ENCODE results near the gene ITGBL1. TPM values are rescaled to one million over a fixed set of nuclear protein-coding genes. Genes with fewer than 3 reads are reported as not detected.
A peak's percentile ranks its signal among the peaks of the same experiment; 100 is the strongest.

The ITGBL1 gene
- total RNA-seq, 1 experiment from 2014 or later: 37.1 TPM

GRCh38 chr13:101514695-101515275 is 62.3 kb downstream of the ITGBL1 start:
- Histone ChIP-seq H3K9ac (ENCODE audit: low read length) (no peak overlapping the region), H3K9me2 (replicated peaks; ENCODE audit: low read length) (no peaks in the 10 kb centered on the region), H3K27ac (ENCODE audit: low read length) (no peak overlapping the region), H3K36me3 (ENCODE audit: low read depth, low read length) (no peaks in the 10 kb centered on the region), H3F3A (ENCODE audit: low read length, unreplicated experiment) (no peaks in the 10 kb centered on the region), H3K79me2 (ENCODE audit: low read length) (peaks cover 86% of the 10 kb centered on the region), H3K4me2 (ENCODE audit: low read length) (0 out of 2 replicates have a peak overlapping the region, but pooled peaks have one; percentile 9), H3K4me3 (ENCODE audit: low read length) (no peak overlapping the region), H2AFZ (ENCODE audit: low read length) (no peak overlapping the region), H3K27me3 (ENCODE audit: low read length) (no peaks in the 10 kb centered on the region), H4K20me1 (ENCODE audit: low read length) (no peaks in the 10 kb centered on the region), H3K9me3 (ENCODE audit: low read length) (no peaks in the 10 kb centered on the region), H3K4me1 (ENCODE audit: insufficient read depth, low read length) (peaks cover 60% of the 10 kb centered on the region)
- ChIA-PET CTCF (interaction anchor here (0.6 to 0.7 kb wide), 2 partner anchors 216 to 369 kb away, joined by 3 read pairs; no protein-coding TSS in a partner anchor), POLR2A (ENCODE audit: unreplicated experiment) (no interaction called here)
- BruUV-seq (replicated peaks): no TSS peak
- DNase-seq (peak; percentile 75), ATAC-seq (peak; percentile 38)
- no peak for TF ChIP-seq EZH2phosphoT487 (IDR thresholded peaks at IDR 0.05; ENCODE audit: borderline replicate concordance, low read length)
- TF ChIP-seq, protein P1, sequence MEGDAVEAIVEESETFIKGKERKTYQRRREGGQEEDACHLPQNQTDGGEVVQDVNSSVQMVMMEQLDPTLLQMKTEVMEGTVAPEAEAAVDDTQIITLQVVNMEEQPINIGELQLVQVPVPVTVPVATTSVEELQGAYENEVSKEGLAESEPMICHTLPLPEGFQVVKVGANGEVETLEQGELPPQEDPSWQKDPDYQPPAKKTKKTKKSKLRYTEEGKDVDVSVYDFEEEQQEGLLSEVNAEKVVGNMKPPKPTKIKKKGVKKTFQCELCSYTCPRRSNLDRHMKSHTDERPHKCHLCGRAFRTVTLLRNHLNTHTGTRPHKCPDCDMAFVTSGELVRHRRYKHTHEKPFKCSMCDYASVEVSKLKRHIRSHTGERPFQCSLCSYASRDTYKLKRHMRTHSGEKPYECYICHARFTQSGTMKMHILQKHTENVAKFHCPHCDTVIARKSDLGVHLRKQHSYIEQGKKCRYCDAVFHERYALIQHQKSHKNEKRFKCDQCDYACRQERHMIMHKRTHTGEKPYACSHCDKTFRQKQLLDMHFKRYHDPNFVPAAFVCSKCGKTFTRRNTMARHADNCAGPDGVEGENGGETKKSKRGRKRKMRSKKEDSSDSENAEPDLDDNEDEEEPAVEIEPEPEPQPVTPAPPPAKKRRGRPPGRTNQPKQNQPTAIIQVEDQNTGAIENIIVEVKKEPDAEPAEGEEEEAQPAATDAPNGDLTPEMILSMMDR (conservative IDR thresholded peaks at IDR 0.05; ENCODE audit: low read depth, low read length): peak; percentile 77
- intact Hi-C loops (cut with micrococcal nuclease): loop anchor here (1.0 to 5.0 kb wide), 7 partner anchors 58 to 370 kb away; partner anchors contain the start of genes ITGBL1 and NALCN

- BruUV-seq (replicated peaks): no TSS peak
- no peaks in the 10 kb centered on the region for H3K9me2 ChIP-seq (replicated peaks; ENCODE audit: low read length)
- intact Hi-C loops (cut with micrococcal nuclease): loop anchor here (2.0 kb wide), 2 partner anchors 109 to 371 kb away; no protein-coding TSS in a partner anchor
Measured at GRCh38 chr13:101515504-101515903, 63.0 kb downstream of the ITGBL1 start.

GRCh38 chr13:101516262-101516661 is 63.8 kb downstream of the ITGBL1 start:
- Histone ChIP-seq H3K27me3 (ENCODE audit: low read length) (no peaks in the 10 kb centered on the region), H3K27ac (ENCODE audit: low read length) (no peak overlapping the region), H3K79me2 (ENCODE audit: low read length) (peaks cover 76% of the 10 kb centered on the region), H3F3A (ENCODE audit: low read length, unreplicated experiment) (no peaks in the 10 kb centered on the region), H3K9me3 (ENCODE audit: low read length) (no peaks in the 10 kb centered on the region), H3K4me3 (ENCODE audit: low read length) (no peak overlapping the region), H3K9me2 (replicated peaks; ENCODE audit: low read length) (no peaks in the 10 kb centered on the region), H3K4me1 (ENCODE audit: insufficient read depth, low read length) (peaks cover 69% of the 10 kb centered on the region), H2AFZ (ENCODE audit: low read length) (no peak overlapping the region), H3K4me2 (ENCODE audit: low read length) (0 out of 2 replicates have a peak overlapping the region, but pooled peaks have one; percentile 15), H4K20me1 (ENCODE audit: low read length) (no peaks in the 10 kb centered on the region), H3K36me3 (ENCODE audit: low read depth, low read length) (no peaks in the 10 kb centered on the region), H3K9ac (ENCODE audit: low read length) (no peak overlapping the region)
- intact Hi-C loops (cut with micrococcal nuclease): no loop called here
- DNase-seq (no peak), ATAC-seq (no peak)
- ChIA-PET POLR2A (ENCODE audit: unreplicated experiment) (no interaction called here), CTCF (no interaction called here)
- TF ChIP-seq EZH2 (IDR thresholded peaks at IDR 0.05; ENCODE audit: low read length, unreplicated experiment): no peak
- TF ChIP-seq, protein P1 (conservative IDR thresholded peaks at IDR 0.05; ENCODE audit: low read depth, low read length): no peak
- no peak for TF ChIP-seq EZH2phosphoT487 (IDR thresholded peaks at IDR 0.05; ENCODE audit: borderline replicate concordance, low read length)
- no TSS peak for BruUV-seq (replicated peaks)

More at GRCh38 chr13:101515504-101515903, 63.0 kb downstream of the ITGBL1 start:
- H3K4me2 ChIP-seq (ENCODE audit: low read length): peak overlapping the region; percentile 15; the same call in 1 of the 2 replicates
- CTCF ChIA-PET: no interaction called here
- TF ChIP-seq EZH2phosphoT487 (IDR thresholded peaks at IDR 0.05; ENCODE audit: borderline replicate concordance, low read length) (no peak), EZH2 (IDR thresholded peaks at IDR 0.05; ENCODE audit: low read length, unreplicated experiment) (no peak)
- TF ChIP-seq, protein P1 (conservative IDR thresholded peaks at IDR 0.05; ENCODE audit: low read depth, low read length): no peak
- no peak overlapping the region for H2AFZ ChIP-seq (ENCODE audit: low read length)
- H3K4me1 ChIP-seq (ENCODE audit: insufficient read depth, low read length): peaks cover 67% of the 10 kb centered on the region
- H3K27ac ChIP-seq (ENCODE audit: low read length): no peak overlapping the region
- peaks cover 81% of the 10 kb centered on the region for H3K79me2 ChIP-seq (ENCODE audit: low read length)
- no peaks in the 10 kb centered on the region for H3F3A ChIP-seq (ENCODE audit: low read length, unreplicated experiment)
- H3K36me3 ChIP-seq (ENCODE audit: low read depth, low read length): no peaks in the 10 kb centered on the region
- POLR2A ChIA-PET (ENCODE audit: unreplicated experiment): no interaction called here
- ATAC-seq (no peak), DNase-seq (no peak)
- no peaks in the 10 kb centered on the region for H3K27me3 ChIP-seq (ENCODE audit: low read length)
- H3K9ac ChIP-seq (ENCODE audit: low read length): no peak overlapping the region
- H4K20me1 ChIP-seq (ENCODE audit: low read length): no peaks in the 10 kb centered on the region
- H3K9me3 ChIP-seq (ENCODE audit: low read length): no peaks in the 10 kb centered on the region
- no peak overlapping the region for H3K4me3 ChIP-seq (ENCODE audit: low read length)
